HepG2 (cell line): ENCODE results near the gene SP7. TPM values are rescaled to one million over a fixed set of nuclear protein-coding genes. Genes with fewer than 3 reads are reported as not detected.

Experiments
- AGO1 ChIP-seq: fragments of 200-400 bp; formaldehyde crosslinking; IDR thresholded peaks from 2 replicates; pipeline ENCODE4 v1.6.1; 2017; ENCODE audit warnings: mild to moderate bottlenecking, low read depth, low read length, moderate library complexity; ENCODE audit not compliant: poor library complexity, severe bottlenecking
- BATF2 ChIP-seq: sonication (generic); formaldehyde crosslinking; IDR thresholded peaks from 2 replicates; pipeline ENCODE4 v1.8.0; 2022; ENCODE audit warnings: mild to moderate bottlenecking, missing genetic modification reagents, moderate library complexity
- BHLHE40 ChIP-seq: IDR thresholded peaks from 2 replicates; pipeline ENCODE4 v1.6.1; 2011; ENCODE audit warnings: low read length, improper control_type of control experiment
- BRD4 ChIP-seq: sonication (generic); formaldehyde crosslinking; IDR thresholded peaks from 2 replicates; pipeline ENCODE4 v1.4.0; 2020; ENCODE audit warnings: missing genetic modification reagents
- CREB1 ChIP-seq, 2 experiments: fragments of 450-650 bp in 1 of 2; IDR thresholded peaks; 2 replicates each; pipeline ENCODE4 v1.6.1; 2016 to 2017; ENCODE audit warnings: control low read depth in 1 of 2, mild to moderate bottlenecking in 1 of 2, missing compliant biosample characterization in 1 of 2, missing genetic modification characterization in 1 of 2
- HOXA9 ChIP-seq: sonication (generic); formaldehyde crosslinking; IDR thresholded peaks from 2 replicates; pipeline ENCODE4 v1.8.1; 2022; ENCODE audit warnings: missing genetic modification reagents, mild to moderate bottlenecking, moderate library complexity, borderline replicate concordance
- LBX2 ChIP-seq: sonication (generic); formaldehyde crosslinking; IDR thresholded peaks from 2 replicates; pipeline ENCODE4 v1.5.0; 2020; ENCODE audit warnings: missing genetic modification reagents, mild to moderate bottlenecking, borderline replicate concordance
- MAFK ChIP-seq, 2 experiments: IDR thresholded peaks in 1 of 2; conservative IDR thresholded peaks in 1 of 2; 2 replicates each; pipeline ENCODE4 v1.6.1; 2011; ENCODE audit warnings: improper control_type of control experiment in 2 of 2, low read length in 2 of 2
- MIXL1 ChIP-seq: IDR thresholded peaks from 2 replicates; pipeline ENCODE4 v1.6.1; 2016
- RXRB ChIP-seq: IDR thresholded peaks from 2 replicates; pipeline ENCODE4 v1.6.1; 2016; ENCODE audit warnings: borderline replicate concordance, missing genetic modification reagents, missing compliant biosample characterization
- SP1 ChIP-seq, 2 experiments: fragments of 450-650 bp in 1 of 2; sonication (generic) in 1 of 2; formaldehyde crosslinking in 1 of 2; IDR thresholded peaks; 2 replicates each; pipeline versions ENCODE4 v1.4.0 to v1.6.1; 2016 to 2020; ENCODE audit warnings: missing genetic modification reagents in 1 of 2
- ZFP82 ChIP-seq: sonication (generic); formaldehyde crosslinking; IDR thresholded peaks from 2 replicates; pipeline ENCODE4 v1.5.1; 2020; ENCODE audit warnings: mild to moderate bottlenecking, missing genetic modification reagents, borderline replicate concordance
- ZNF256 ChIP-seq: sonication (generic); formaldehyde crosslinking; conservative IDR thresholded peaks from 2 replicates; pipeline ENCODE4 v1.4.0; 2020; ENCODE audit warnings: missing genetic modification reagents
- ZNF264 ChIP-seq: sonication (generic); formaldehyde crosslinking; IDR thresholded peaks from 2 replicates; pipeline ENCODE4 v1.4.0; 2020; ENCODE audit warnings: missing genetic modification reagents
- ZNF432 ChIP-seq: sonication (generic); formaldehyde crosslinking; IDR thresholded peaks from 2 replicates; pipeline ENCODE4 v1.5.0; 2020; ENCODE audit warnings: missing genetic modification reagents, mild to moderate bottlenecking, borderline replicate concordance
- ZNF878 ChIP-seq: sonication (generic); formaldehyde crosslinking; IDR thresholded peaks from 2 replicates; pipeline ENCODE4 v1.8.1; 2023; ENCODE audit warnings: mild to moderate bottlenecking, missing genetic modification reagents, moderate library complexity
- ZZZ3 ChIP-seq: sonication (generic); formaldehyde crosslinking; IDR thresholded peaks from 2 replicates; pipeline ENCODE4 v1.4.0; 2020; ENCODE audit warnings: missing genetic modification reagents, mild to moderate bottlenecking, borderline replicate concordance
- polyA plus RNA-seq, 8 experiments: library from polyadenylated mRNA; depleted of rRNA in 3 of 8; stranded (reverse) in 7 of 8; unstranded in 1 of 8; fragments of >200 nt; fragmentation: Illumina TruSeq in 4 of 8; extraction: Trizol in 4 of 8; gene quantifications; 2 replicates each; pipeline versions ENCODE4 v1.2.1 to v1.2.3, GENCODE V29; 2011 to 2016; ENCODE audit warnings: low read depth in 4 of 8, missing spikeins in 1 of 8, mixed read lengths in 1 of 8; ENCODE audit not compliant: insufficient read depth in 1 of 8
- total RNA-seq, 5 experiments: library from RNA; depleted of rRNA; stranded (reverse); fragments of >200 nt; fragmentation: Illumina TruSeq; extraction: Trizol; gene quantifications; 2 replicates each; pipeline ENCODE4 v1.2.3, GENCODE V29; 2016; ENCODE audit warnings: low read depth in 1 of 5
- TF ChIP-seq, protein P1 (sequence below): sonication (generic); formaldehyde crosslinking; IDR thresholded peaks from 2 replicates; pipeline ENCODE4 v1.4.0; 2020; ENCODE audit warnings: low read depth, mild to moderate bottlenecking, missing genetic modification reagents
- TF ChIP-seq, protein P2 (sequence below): sonication (generic); formaldehyde crosslinking; IDR thresholded peaks from 2 replicates; pipeline ENCODE4 v1.5.1; 2020; ENCODE audit warnings: mild to moderate bottlenecking, missing genetic modification reagents, moderate library complexity
- TF ChIP-seq, protein P3 (sequence below): sonication (generic); formaldehyde crosslinking; IDR thresholded peaks from 2 replicates; pipeline ENCODE4 v1.4.0; 2020; ENCODE audit warnings: missing genetic modification reagents

SP7 gene
- total and polyA plus RNA-seq, 2 of the 13 experiments (the other 11 are each of a cell fraction or from before 2014, with no cell fraction given), result not detected

DNA sequence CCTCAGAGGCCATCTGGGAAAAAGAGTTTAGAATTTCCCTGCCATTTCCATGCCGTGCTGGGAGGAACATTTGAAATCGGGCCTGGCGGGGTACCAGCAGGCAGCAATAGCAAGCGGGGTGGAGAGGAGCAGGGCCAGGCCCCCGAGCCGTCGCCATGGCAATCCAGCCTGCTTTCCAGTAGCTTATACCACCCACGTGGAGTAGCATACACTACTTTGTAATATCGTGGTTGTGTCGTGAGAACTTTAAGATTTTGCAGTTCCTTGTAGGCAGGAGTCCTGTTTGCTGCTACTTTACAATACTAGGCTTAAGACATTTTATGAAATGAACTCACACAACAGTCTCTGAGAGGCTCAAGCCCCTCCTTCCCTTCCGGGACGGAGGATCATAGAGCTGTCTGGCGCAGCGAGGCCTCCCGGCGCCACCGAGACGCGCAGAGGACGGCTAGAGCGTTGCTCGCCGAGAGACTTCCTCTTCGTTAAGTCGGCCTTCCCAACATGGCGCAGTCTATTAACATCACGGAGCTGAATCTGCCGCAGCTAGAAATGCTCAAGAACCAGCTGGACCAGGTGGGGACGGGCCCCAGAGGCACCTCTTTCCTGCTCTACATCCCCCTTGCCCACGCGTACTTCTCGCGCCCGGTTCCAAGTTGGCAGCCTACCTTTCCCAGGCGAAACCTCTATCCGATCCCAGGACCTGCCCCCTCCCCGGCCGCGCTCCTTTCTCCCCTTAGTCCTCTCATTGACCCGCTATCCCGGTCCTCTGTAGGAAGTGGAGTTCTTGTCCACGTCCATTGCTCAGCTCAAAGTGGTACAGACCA lies 40.9 kb downstream of the SP7 start, which contains the start of gene PFDN5 (continued):
- TF ChIP-seq CREB1 (IDR thresholded peaks at IDR 0.05) (peak; percentile 29; the same call in 1 of the 2 replicates), CREB1 (CRISPR knock-in tag; IDR thresholded peaks at IDR 0.05) (peak; percentile 47), ZZZ3 (peak; percentile 81; the same call in 1 of the 2 replicates), BHLHE40 (no peak), ZNF432 (CRISPR knock-in tag) (no peak), LBX2 (CRISPR knock-in tag) (0 out of 2 replicates have a peak, but pooled peaks have one; percentile 19), SP1 (IDR thresholded peaks at IDR 0.05) (no peak), SP1 (CRISPR knock-in tag; IDR thresholded peaks at IDR 0.05) (peak; percentile 68), RXRB (CRISPR knock-in tag) (0 out of 2 replicates have a peak, but pooled peaks have one; percentile 27), BATF2 (CRISPR knock-in tag) (no peak), AGO1 (no peak), HOXA9 (CRISPR knock-in tag) (no peak), BRD4 (CRISPR knock-in tag) (peak; percentile 63; the same call in 1 of the 2 replicates), MAFK (conservative IDR thresholded peaks at IDR 0.05 in 1 of 2, IDR thresholded peaks at IDR 0.05 in 1 of 2; ENCODE audit: low read length in 2 of 2) (no peak), ZNF878 (CRISPR knock-in tag) (0 out of 2 replicates have a peak, but pooled peaks have one; percentile 19), ZFP82 (CRISPR knock-in tag) (peak; percentile 63; the same call in 1 of the 2 replicates), MIXL1 (CRISPR knock-in tag) (peak; percentile 71), ZNF264 (CRISPR knock-in tag) (0 out of 2 replicates have a peak, but pooled peaks have one; percentile 45), ZNF256 (CRISPR knock-in tag) (0 out of 2 replicates have a peak, but pooled peaks have one; percentile 31)
- TF ChIP-seq, protein P1, sequence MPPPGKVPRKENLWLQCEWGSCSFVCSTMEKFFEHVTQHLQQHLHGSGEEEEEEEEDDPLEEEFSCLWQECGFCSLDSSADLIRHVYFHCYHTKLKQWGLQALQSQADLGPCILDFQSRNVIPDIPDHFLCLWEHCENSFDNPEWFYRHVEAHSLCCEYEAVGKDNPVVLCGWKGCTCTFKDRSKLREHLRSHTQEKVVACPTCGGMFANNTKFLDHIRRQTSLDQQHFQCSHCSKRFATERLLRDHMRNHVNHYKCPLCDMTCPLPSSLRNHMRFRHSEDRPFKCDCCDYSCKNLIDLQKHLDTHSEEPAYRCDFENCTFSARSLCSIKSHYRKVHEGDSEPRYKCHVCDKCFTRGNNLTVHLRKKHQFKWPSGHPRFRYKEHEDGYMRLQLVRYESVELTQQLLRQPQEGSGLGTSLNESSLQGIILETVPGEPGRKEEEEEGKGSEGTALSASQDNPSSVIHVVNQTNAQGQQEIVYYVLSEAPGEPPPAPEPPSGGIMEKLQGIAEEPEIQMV (CRISPR knock-in tag), result 0 out of 2 replicates have a peak, but pooled peaks have one; percentile 58
- TF ChIP-seq, protein P2, sequence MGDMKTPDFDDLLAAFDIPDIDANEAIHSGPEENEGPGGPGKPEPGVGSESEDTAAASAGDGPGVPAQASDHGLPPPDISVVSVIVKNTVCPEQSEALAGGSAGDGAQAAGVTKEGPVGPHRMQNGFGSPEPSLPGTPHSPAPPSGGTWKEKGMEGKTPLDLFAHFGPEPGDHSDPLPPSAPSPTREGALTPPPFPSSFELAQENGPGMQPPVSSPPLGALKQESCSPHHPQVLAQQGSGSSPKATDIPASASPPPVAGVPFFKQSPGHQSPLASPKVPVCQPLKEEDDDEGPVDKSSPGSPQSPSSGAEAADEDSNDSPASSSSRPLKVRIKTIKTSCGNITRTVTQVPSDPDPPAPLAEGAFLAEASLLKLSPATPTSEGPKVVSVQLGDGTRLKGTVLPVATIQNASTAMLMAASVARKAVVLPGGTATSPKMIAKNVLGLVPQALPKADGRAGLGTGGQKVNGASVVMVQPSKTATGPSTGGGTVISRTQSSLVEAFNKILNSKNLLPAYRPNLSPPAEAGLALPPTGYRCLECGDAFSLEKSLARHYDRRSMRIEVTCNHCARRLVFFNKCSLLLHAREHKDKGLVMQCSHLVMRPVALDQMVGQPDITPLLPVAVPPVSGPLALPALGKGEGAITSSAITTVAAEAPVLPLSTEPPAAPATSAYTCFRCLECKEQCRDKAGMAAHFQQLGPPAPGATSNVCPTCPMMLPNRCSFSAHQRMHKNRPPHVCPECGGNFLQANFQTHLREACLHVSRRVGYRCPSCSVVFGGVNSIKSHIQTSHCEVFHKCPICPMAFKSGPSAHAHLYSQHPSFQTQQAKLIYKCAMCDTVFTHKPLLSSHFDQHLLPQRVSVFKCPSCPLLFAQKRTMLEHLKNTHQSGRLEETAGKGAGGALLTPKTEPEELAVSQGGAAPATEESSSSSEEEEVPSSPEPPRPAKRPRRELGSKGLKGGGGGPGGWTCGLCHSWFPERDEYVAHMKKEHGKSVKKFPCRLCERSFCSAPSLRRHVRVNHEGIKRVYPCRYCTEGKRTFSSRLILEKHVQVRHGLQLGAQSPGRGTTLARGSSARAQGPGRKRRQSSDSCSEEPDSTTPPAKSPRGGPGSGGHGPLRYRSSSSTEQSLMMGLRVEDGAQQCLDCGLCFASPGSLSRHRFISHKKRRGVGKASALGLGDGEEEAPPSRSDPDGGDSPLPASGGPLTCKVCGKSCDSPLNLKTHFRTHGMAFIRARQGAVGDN (CRISPR knock-in tag), result peak; percentile 79
- TF ChIP-seq, protein P3, sequence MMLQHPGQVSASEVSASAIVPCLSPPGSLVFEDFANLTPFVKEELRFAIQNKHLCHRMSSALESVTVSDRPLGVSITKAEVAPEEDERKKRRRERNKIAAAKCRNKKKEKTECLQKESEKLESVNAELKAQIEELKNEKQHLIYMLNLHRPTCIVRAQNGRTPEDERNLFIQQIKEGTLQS (CRISPR knock-in tag), result no peak
